NCI-H524 treated with DMSO at 0.1 percent for 48 hours (cell line): ENCODE measurements around the gene LCORL.
"Not testable (repeated sequence)": the region's sequence is repeated elsewhere in the genome, so short reads cannot be mapped to it uniquely, and the experiment has no call there.

Experiments used
- DNase-seq: peaks from one replicate; lab custom pipeline; 2025; lab: John Stamatoyannopoulos, UW

Gene LCORL

GRCh38 chr4:18020145-18020670 is 1.3 kb downstream of the LCORL start:
- no peak for DNase-seq

- no peak for DNase-seq
Measured at GRCh38 chr4:18014269-18014668, 7.3 kb downstream of the LCORL start.

GRCh38 chr4:18012807-18013462 is 8.6 kb downstream of the LCORL start:
- no peak for DNase-seq

GRCh38 chr4:18012134-18012806 is 9.3 kb downstream of the LCORL start:
- no peak for DNase-seq

- no peak for DNase-seq
Measured at GRCh38 chr4:18007625-18008024, 13.9 kb downstream of the LCORL start.

- not testable (repeated sequence) for DNase-seq
Measured at GRCh38 chr4:18006432-18006831, 15.1 kb downstream of the LCORL start.

- DNase-seq = no peak
Measured at GRCh38 chr4:17997129-17997528, 24.4 kb downstream of the LCORL start.

GRCh38 chr4:17995165-17995564 is 26.4 kb downstream of the LCORL start:
- DNase-seq = no peak

GRCh38 chr4:17985832-17986231 is 35.7 kb downstream of the LCORL start:
- DNase-seq = no peak

GRCh38 chr4:17981063-17981462 is 40.5 kb downstream of the LCORL start:
- DNase-seq = no peak

GRCh38 chr4:17968721-17969120 is 52.8 kb downstream of the LCORL start:
- DNase-seq = no peak

- no peak for DNase-seq
Measured at GRCh38 chr4:17967078-17967477, 54.5 kb downstream of the LCORL start.

- no peak for DNase-seq
Measured at GRCh38 chr4:17966312-17966711, 55.2 kb downstream of the LCORL start.

GRCh38 chr4:17964576-17964975 is 57.0 kb downstream of the LCORL start:
- no peak for DNase-seq

- DNase-seq = no peak
Measured at GRCh38 chr4:17962171-17962570, 59.4 kb downstream of the LCORL start.

GRCh38 chr4:17961249-17961648 is 60.3 kb downstream of the LCORL start:
- no peak for DNase-seq

GRCh38 chr4:17958181-17958580 is 63.4 kb downstream of the LCORL start:
- no peak for DNase-seq

GRCh38 chr4:17957688-17958087 is 63.9 kb downstream of the LCORL start:
- DNase-seq = no peak

GRCh38 chr4:17956245-17956644 is 65.3 kb downstream of the LCORL start:
- no peak for DNase-seq

- no peak for DNase-seq
Measured at GRCh38 chr4:17945303-17945702, 76.3 kb downstream of the LCORL start.

GRCh38 chr4:17941731-17942130 is 79.8 kb downstream of the LCORL start:
- no peak for DNase-seq

GRCh38 chr4:17939054-17939453 is 82.5 kb downstream of the LCORL start:
- no peak for DNase-seq

GRCh38 chr4:17934286-17934685 is 87.3 kb downstream of the LCORL start:
- DNase-seq = no peak

- DNase-seq = no peak
Measured at GRCh38 chr4:17933126-17933525, 88.4 kb downstream of the LCORL start.
